Aorta (tissue), 5 donors: ENCODE results near the gene HOXA1. TPM values are rescaled to one million over a fixed set of nuclear protein-coding genes. Genes with fewer than 3 reads are reported as not detected.

ENCODE experiments used
- ATAC-seq: fragments of 200-7000 bp; cut with Tn5 transposase; one replicate; pipeline ENCODE4 v1.9.1; 2022; ENCODE audit warnings: moderate library complexity; ENCODE audit not compliant: low FRiP score
- DNase-seq, 2 donors: peaks; one replicate each; pipeline ENCODE4 v3.0.0-alpha.2; 2020
- H3K27ac ChIP-seq, 2 donors: one replicate each; pipeline ENCODE4 v1.5.1; 2013; ENCODE audit warnings: low read length in 2 of 2, mild to moderate bottlenecking in 2 of 2, moderate library complexity in 2 of 2, control low read depth in 1 of 2, inconsistent platforms in 1 of 2, low read depth in 1 of 2
- H3K27me3 ChIP-seq, 2 donors: one replicate each; pipeline ENCODE4 v1.6.1; 2013; ENCODE audit warnings: control low read depth in 1 of 2, low read length in 1 of 2, mild to moderate bottlenecking in 1 of 2, moderate library complexity in 1 of 2; ENCODE audit not compliant: insufficient read depth in 2 of 2, control insufficient read depth in 1 of 2
- H3K36me3 ChIP-seq, 2 donors: one replicate each; pipeline ENCODE4 v1.6.1; 2013; ENCODE audit warnings: control low read depth in 1 of 2, low read length in 1 of 2, mild to moderate bottlenecking in 1 of 2; ENCODE audit not compliant: insufficient read depth in 2 of 2, control insufficient read depth in 1 of 2
- H3K4me1 ChIP-seq, 2 donors: one replicate each; pipeline ENCODE4 v1.6.1; 2013; ENCODE audit warnings: low read length in 2 of 2, control low read depth in 1 of 2, mild to moderate bottlenecking in 1 of 2, moderate library complexity in 1 of 2; ENCODE audit not compliant: insufficient read depth in 2 of 2, control insufficient read depth in 1 of 2
- H3K4me3 ChIP-seq, 2 donors: one replicate each; pipeline ENCODE4 v1.5.1; 2013; ENCODE audit warnings: low read length in 2 of 2, control low read depth in 1 of 2, mild to moderate bottlenecking in 1 of 2
- H3K9me3 ChIP-seq: one replicate; pipeline ENCODE4 v1.6.1; 2013; ENCODE audit warnings: mild to moderate bottlenecking, low read length; ENCODE audit not compliant: control insufficient read depth
- WGBS, 2 donors: extraction: QIAGEN DNeasy Blood & Tissue Kit; methylation state at CpG; one replicate each; pipeline ENCODE4 v1.1.7; 2013; 5-methylcytosine and 5-hydroxymethylcytosine counted together
- intact Hi-C, 2 donors: fragments of 100-400 bp; cut with DNase I; formaldehyde crosslinking; loops; one replicate each; pipeline versions ENCODE4 v1.14.2 to v1.15.0; 2022
- long read RNA-seq, 2 donors: library from polyadenylated mRNA; unstranded; transcript quantifications; one replicate each; pipeline ENCODE4 v2.0.0, GENCODE V29; 2020 to 2021
- polyA plus RNA-seq, 2 donors: library from polyadenylated mRNA; stranded (reverse); fragments of 200-250 nt; gene quantifications; one replicate each; pipeline ENCODE4 v1.2.3, GENCODE V29; 2013
- total RNA-seq, 2 donors: library from RNA; stranded (reverse); fragmentation: NEBNext Ultra II Directional; extraction: Animal tissue kit (Norgen Biotek cat#: 25700); gene quantifications; one replicate each; pipeline ENCODE4 v1.2.1, GENCODE V29; 2021
- donor health status: healthy with polysubstance abuse.
- donor health status: Bipolar disorder and iron deficiency.
- donor health status: DM: no; HTN: no; CAD: no.
- donor health status: DM: no; HTN: no; CAD: no.
- donor health status: DM: yes; HTN: yes; CAD: no.

HOXA1 gene
- total RNA-seq (1 to 10 TPM; 1.3 to 1.6 TPM), polyA plus RNA-seq (under 1 TPM; 0.59 to 0.88 TPM)
- long read RNA-seq, donor 1, transcript HOXA1-201 (2 exons, 2,517 nt) = major isoform, 5 of 6 reads
- long read RNA-seq, donor 1, partial matches to known transcripts = 0 of 6 reads
- long read RNA-seq, donor 1, other reads (novel, unspliced or antisense) = 0 of 6 reads
- long read RNA-seq, donor 2, partial matches to known transcripts = 0 of 2 reads
- long read RNA-seq, donor 2, other reads (novel, unspliced or antisense) = 0 of 2 reads

- WGBS, 2 donors = 0% methylated on average over 62 to 68 of the region's 68 CpGs
- Histone ChIP-seq H3K27ac (peak within 1 kb of the TSS; percentile 18 to 90), H3K4me3 (peak within 1 kb of the TSS; percentile 80 to 91), H3K9me3 (no peaks in the 10 kb centered on the region), H3K27me3 (no peaks in the 10 kb centered on the region), H3K36me3 (no peaks in the 10 kb centered on the region), H3K4me1 (no peaks in the 10 kb centered on the region)
- intact Hi-C loops = loop anchor here (1.0 to 5.0 kb wide), 5 partner anchors 21 to 232 kb away; partner anchors contain the start of genes HOXA4 (in 1 of the 2), HOXA5 (in 1 of the 2) and SKAP2 (in 1 of the 2)
- DNase-seq (peak; percentile 92 to 95), ATAC-seq (peak; percentile 86)
Observed at GRCh38 chr7:27095897-27096767, at the start of gene HOXA1. TSS of gene HOXA1 (minus strand) at chr7:27096000. CDS start at chr7:27095912, 88 bp downstream.

DNA sequence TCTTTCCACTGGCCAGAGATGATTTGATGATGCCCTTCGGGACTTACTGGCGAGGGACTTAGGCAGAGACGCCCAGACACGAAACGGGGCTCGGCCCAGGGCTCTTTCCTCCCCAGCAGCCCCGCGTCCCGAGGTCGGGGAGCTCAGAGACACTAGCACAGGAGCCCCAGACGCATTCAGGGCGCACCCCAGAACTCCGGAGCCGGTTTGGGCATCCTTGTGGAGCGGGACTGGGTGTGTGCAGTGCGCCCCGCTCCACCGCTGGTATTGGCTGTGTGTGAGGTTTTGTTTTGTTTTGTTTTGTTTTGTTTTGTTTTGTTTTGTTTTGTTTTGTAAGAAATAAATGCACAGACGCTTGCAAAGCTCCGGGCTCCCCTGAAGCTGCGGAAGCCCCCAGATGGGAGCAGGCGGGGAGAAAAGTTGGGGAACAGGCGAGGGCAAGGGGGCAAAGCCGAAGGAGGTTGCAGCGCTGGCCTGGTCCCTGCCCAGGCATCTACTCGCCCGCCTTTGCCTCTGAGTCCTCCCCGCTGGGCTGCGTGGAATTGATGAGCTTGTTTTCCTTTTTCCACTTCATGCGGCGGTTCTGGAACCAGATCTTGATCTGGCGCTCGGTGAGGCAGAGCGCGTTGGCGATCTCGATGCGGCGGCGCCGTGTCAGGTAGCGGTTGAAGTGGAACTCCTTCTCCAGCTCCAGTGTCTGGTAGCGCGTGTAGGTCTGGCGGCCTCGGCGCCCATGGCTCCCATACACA is 49.5 kb upstream of the HOXA1 start:
- Histone ChIP-seq H3K27me3 (no peaks in the 10 kb centered on the region), H3K36me3 (no peaks in the 10 kb centered on the region), H3K27ac (no peak overlapping the region), H3K4me3 (no peak overlapping the region), H3K9me3 (no peaks in the 10 kb centered on the region), H3K4me1 (no peaks in the 10 kb centered on the region)
- no peak for ATAC-seq
- intact Hi-C loops = no loop called here
- 68 to 91% methylated on average over 45 to 47 of the region's 47 CpGs for WGBS, 2 donors
- DNase-seq = peak in 1 of 2 donors; percentile 80

DNA sequence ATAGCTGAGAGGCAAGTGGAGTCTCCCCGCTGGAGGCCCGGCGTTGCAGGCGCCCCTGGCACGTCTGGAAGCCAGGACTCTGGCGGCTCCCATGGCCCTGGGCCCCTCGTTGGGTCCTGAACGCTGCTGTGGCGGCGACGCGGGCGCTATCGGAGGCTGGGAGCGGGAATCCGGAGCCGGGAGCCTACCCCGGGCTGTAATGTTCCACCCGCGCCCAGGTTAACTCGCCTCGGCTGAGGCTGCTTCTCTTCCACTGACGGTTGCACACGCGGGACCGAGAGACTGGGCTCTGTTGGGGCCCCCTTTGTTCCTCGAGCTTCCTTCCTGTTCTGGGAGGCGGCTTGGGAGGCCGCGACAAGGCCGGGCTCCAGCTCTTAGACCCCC is 49.0 kb upstream of the HOXA1 start:
- Histone ChIP-seq H3K4me3 (no peak overlapping the region), H3K27ac (no peak overlapping the region), H3K4me1 (no peaks in the 10 kb centered on the region), H3K36me3 (no peaks in the 10 kb centered on the region), H3K27me3 (no peaks in the 10 kb centered on the region), H3K9me3 (no peaks in the 10 kb centered on the region)
- DNase-seq (peak in 1 of 2 donors; percentile 77), ATAC-seq (peak; percentile 1)
- intact Hi-C loops = loop anchor here in 1 of 2 donors (5.0 kb wide), 1 partner anchor 47 kb away; the partner anchor contains the start of gene HOXA1
- WGBS, 2 donors = 63 to 79% methylated on average over 31 of the region's 31 CpGs

DNA sequence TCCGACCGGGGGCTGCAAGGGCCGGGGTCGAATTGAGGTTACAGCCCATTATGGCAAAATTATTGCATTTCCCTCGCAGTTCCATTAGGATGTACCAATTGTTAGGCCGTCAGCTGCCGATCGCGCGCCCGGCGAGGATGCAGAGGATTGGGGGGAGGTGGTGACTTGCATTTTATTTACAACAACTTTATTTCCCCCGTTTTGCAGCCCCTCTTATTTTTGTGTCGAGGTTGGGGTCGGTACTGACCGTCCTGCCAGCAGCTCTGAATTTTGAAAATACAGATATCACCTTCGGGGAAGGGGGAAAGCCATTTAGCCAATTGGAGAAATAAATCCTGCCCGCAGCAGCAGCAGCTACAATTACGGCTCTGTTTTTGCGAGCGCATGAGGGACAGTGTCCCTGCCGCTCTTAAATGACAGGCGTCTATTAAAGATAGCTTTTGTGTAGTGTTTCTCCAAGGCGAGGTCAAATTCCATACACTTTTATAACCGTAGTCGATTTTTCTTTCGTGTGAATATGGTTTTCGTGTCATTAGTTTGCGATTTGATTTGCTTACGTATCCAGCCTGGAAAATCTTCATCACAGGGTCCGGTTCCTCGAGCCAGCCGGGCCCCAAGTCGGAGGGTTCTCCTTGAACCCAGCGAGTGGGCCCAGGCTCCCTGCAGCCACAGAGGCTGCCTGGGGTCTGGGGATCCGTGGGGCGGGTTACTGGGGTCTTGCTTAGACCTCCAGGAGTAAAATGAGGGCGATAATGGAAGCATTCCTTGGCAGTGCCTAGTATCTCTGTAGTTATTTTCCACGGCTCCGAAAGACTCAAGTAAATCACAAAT is 48.4 kb upstream of the HOXA1 start:
- 54 to 61% methylated on average over 40 of the region's 40 CpGs for WGBS, 2 donors
- Histone ChIP-seq H3K27ac (no peak overlapping the region), H3K4me1 (no peaks in the 10 kb centered on the region), H3K9me3 (no peaks in the 10 kb centered on the region), H3K27me3 (no peaks in the 10 kb centered on the region), H3K36me3 (no peaks in the 10 kb centered on the region), H3K4me3 (no peak overlapping the region)
- DNase-seq (no peak), ATAC-seq (no peak)
- intact Hi-C loops = loop anchor here (2.0 to 5.0 kb wide), 2 partner anchors 47 to 289 kb away; partner anchors contain the start of gene HOXA1 (in 1 of the 2)

GRCh38 chr7:27143023-27143949 is 47.5 kb upstream of the HOXA1 start, which contains the start of gene HOXA5:
TSS of gene HOXA5 (minus strand) at chr7:27143681. CDS start at chr7:27143607, 74 bp downstream.
- peak; percentile 80 to 92 for DNase-seq
- Histone ChIP-seq H3K4me3 (peak within 1 kb of the TSS; percentile 37 to 67), H3K27ac (peak within 1 kb of the TSS; percentile 20 to 58), H3K9me3 (no peaks in the 10 kb centered on the region), H3K36me3 (no peaks in the 10 kb centered on the region), H3K27me3 (no peaks in the 10 kb centered on the region), H3K4me1 (no peaks in the 10 kb centered on the region)
- intact Hi-C loops = loop anchor here (2.0 to 5.0 kb wide), 2 partner anchors 46 to 288 kb away; partner anchors contain the start of gene HOXA1 (in 1 of the 2)
- 6% methylated on average over 86 of the region's 86 CpGs for WGBS, 2 donors
- peak; percentile 81 for ATAC-seq

DNA sequence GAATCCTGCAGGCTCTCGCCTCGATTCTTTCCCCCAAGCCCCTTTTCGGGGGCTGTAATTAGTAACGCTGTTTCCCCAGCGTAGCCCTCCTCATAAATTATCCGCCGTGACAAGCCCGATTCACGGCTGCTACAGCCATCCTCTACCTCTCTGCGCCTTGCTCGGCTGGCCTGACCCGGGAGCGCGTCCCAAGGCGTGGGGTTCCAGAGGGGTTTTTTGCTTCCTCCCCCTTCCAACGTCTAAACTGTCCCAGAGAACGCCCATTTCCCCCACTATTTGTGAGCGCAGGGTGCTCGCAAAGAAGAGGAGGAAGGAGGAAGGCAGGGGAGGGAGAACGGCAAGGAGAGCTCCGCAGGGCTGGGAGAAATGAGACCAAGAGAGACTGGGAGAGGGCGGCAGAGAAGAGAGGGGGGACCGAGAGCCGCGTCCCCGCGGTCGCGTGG is 46.8 kb upstream of the HOXA1 start:
- H3K9me3 ChIP-seq = no peaks in the 10 kb centered on the region
- no peak for DNase-seq
- H3K4me3 ChIP-seq = peak overlapping the region; percentile 37 to 67
- H3K27me3 ChIP-seq = no peaks in the 10 kb centered on the region
- WGBS, 2 donors = 1 to 6% methylated on average over 29 of the region's 29 CpGs
- H3K27ac ChIP-seq = peak overlapping the region; percentile 20 to 58
- intact Hi-C loops = loop anchor here (2.0 to 5.0 kb wide), 2 partner anchors 45 to 288 kb away; partner anchors contain the start of gene HOXA1 (in 1 of the 2)
- no peaks in the 10 kb centered on the region for H3K4me1 ChIP-seq
- no peak for ATAC-seq
- H3K36me3 ChIP-seq = no peaks in the 10 kb centered on the region
